ENCODE data around the gene ADGRL3. TPM values are rescaled to one million over a fixed set of nuclear protein-coding genes. Genes with fewer than 3 reads are reported as not detected.

The ADGRL3 gene
- total RNA-seq, 4 donors from 2014 or later = 6.1 to 26.0 (median 7.3) TPM

GRCh38 chr4:61555789-61556188 is 355.7 kb downstream of the ADGRL3 start:
- H3K36me3 ChIP-seq = no peaks in the 10 kb centered on the region
- H3K4me1 ChIP-seq = no peaks in the 10 kb centered on the region
- no peak overlapping the region for H3K4me3 ChIP-seq
- no peaks in the 10 kb centered on the region for H3K27me3 ChIP-seq
- ATAC-seq = no peak
- WGBS, 2 donors (ENCODE audit: low coverage in 1 of 2) = 30% methylated on average over 3 of the region's 3 CpGs; no CpG with 5 or more reads in 1 of the 2 donors
- TF ChIP-seq CTCF (IDR thresholded peaks at IDR 0.05) (no peak), POLR2AphosphoS5 (IDR thresholded peaks at IDR 0.05) (no peak), POLR2A (IDR thresholded peaks at IDR 0.05) (no peak), EP300 (IDR thresholded peaks at IDR 0.05) (no peak)
- H3K9me3 ChIP-seq = no peaks in the 10 kb centered on the region
- H3K27ac ChIP-seq = no peak overlapping the region

GRCh38 chr4:61556277-61556676 is 356.2 kb downstream of the ADGRL3 start:
- no peaks in the 10 kb centered on the region for H3K36me3 ChIP-seq
- no peak overlapping the region for H3K4me3 ChIP-seq
- 63 to 100% methylated on average over 1 of the region's 1 CpG for WGBS, 2 donors (ENCODE audit: low coverage in 1 of 2)
- H3K27me3 ChIP-seq = no peaks in the 10 kb centered on the region
- ATAC-seq = no peak
- no peak overlapping the region for H3K27ac ChIP-seq
- no peak for TF ChIP-seq CTCF (IDR thresholded peaks at IDR 0.05)
- H3K9me3 ChIP-seq = no peaks in the 10 kb centered on the region
- no peaks in the 10 kb centered on the region for H3K4me1 ChIP-seq

GRCh38 chr4:61559396-61559795 is 359.3 kb downstream of the ADGRL3 start:
- no peaks in the 10 kb centered on the region for H3K27me3 ChIP-seq
- TF ChIP-seq EP300 (IDR thresholded peaks at IDR 0.05) = no peak
- TF ChIP-seq POLR2A (IDR thresholded peaks at IDR 0.05) = no peak
- TF ChIP-seq CTCF (IDR thresholded peaks at IDR 0.05) = no peak
- TF ChIP-seq POLR2AphosphoS5 (IDR thresholded peaks at IDR 0.05) = no peak
- no peaks in the 10 kb centered on the region for H3K36me3 ChIP-seq
- H3K9me3 ChIP-seq = no peaks in the 10 kb centered on the region
- 52 to 91% methylated on average over 3 of the region's 3 CpGs for WGBS, 2 donors (ENCODE audit: low coverage in 1 of 2)
- no peak overlapping the region for H3K4me3 ChIP-seq
- no peak for ATAC-seq
- no peak overlapping the region for H3K27ac ChIP-seq
- H3K4me1 ChIP-seq = no peaks in the 10 kb centered on the region

- Histone ChIP-seq H3K4me3 (no peak overlapping the region), H3K9me3 (no peaks in the 10 kb centered on the region), H3K36me3 (no peaks in the 10 kb centered on the region), H3K27ac (no peak overlapping the region), H3K27me3 (no peaks in the 10 kb centered on the region), H3K4me1 (no peaks in the 10 kb centered on the region)
- TF ChIP-seq EP300 (IDR thresholded peaks at IDR 0.05) (no peak), CTCF (IDR thresholded peaks at IDR 0.05) (no peak), POLR2A (IDR thresholded peaks at IDR 0.05) (no peak), POLR2AphosphoS5 (IDR thresholded peaks at IDR 0.05) (no peak)
- ATAC-seq = no peak
Measured at GRCh38 chr4:61561028-61561427, 360.9 kb downstream of the ADGRL3 start.

GRCh38 chr4:61571761-61572559 is 371.8 kb downstream of the ADGRL3 start:
- Histone ChIP-seq H3K4me3 (no peak overlapping the region), H3K9me3 (no peaks in the 10 kb centered on the region), H3K4me1 (no peaks in the 10 kb centered on the region), H3K36me3 (no peaks in the 10 kb centered on the region), H3K27me3 (no peaks in the 10 kb centered on the region), H3K27ac (no peak overlapping the region)
- ATAC-seq = no peak
- TF ChIP-seq CTCF (IDR thresholded peaks at IDR 0.05) (no peak), EP300 (IDR thresholded peaks at IDR 0.05) (no peak), POLR2AphosphoS5 (IDR thresholded peaks at IDR 0.05) (no peak)
- WGBS, 2 donors (ENCODE audit: low coverage in 1 of 2) = 71 to 83% methylated on average over 2 of the region's 2 CpGs
